GM23248 (cell line): Measurements from ENCODE around the gene MAML2. TPM values are rescaled to one million over a fixed set of nuclear protein-coding genes. Genes with fewer than 3 reads are reported as not detected.

ENCODE experiments used
- DNase-seq: peaks from one replicate; pipeline ENCODE4 v3.0.0-alpha.2; 2015
- H2AFZ ChIP-seq: fragments of 200-600 bp; sonication (generic); 2 replicates; pipeline ENCODE4 v1.6.1; 2016; ENCODE audit warnings: antibody characterized with exemption
- H3F3A ChIP-seq: fragments of 200-600 bp; sonication (generic); 2 replicates; pipeline ENCODE4 v1.6.1; 2016; ENCODE audit warnings: mild to moderate bottlenecking, antibody characterized with exemption, mixed run types; ENCODE audit not compliant: insufficient read depth
- H3K27ac ChIP-seq: fragments of 200-600 bp; sonication (generic); 2 replicates; pipeline ENCODE4 v1.5.1; 2016; ENCODE audit warnings: mild to moderate bottlenecking
- H3K27me3 ChIP-seq: fragments of 200-600 bp; sonication (generic); replicated peaks from 2 replicates; pipeline ENCODE4 v1.6.1; 2016; ENCODE audit warnings: mild to moderate bottlenecking; ENCODE audit not compliant: insufficient read depth
- H3K36me3 ChIP-seq: fragments of 200-600 bp; sonication (generic); 2 replicates; pipeline ENCODE4 v1.6.1; 2016; ENCODE audit warnings: low read depth, mild to moderate bottlenecking
- H3K4me1 ChIP-seq: fragments of 200-600 bp; sonication (generic); 2 replicates; pipeline ENCODE4 v1.6.1; 2016; ENCODE audit warnings: mild to moderate bottlenecking; ENCODE audit not compliant: insufficient read depth
- H3K4me2 ChIP-seq: fragments of 200-600 bp; sonication (generic); one replicate; pipeline ENCODE4 v1.6.1; 2016; ENCODE audit warnings: mild to moderate bottlenecking; ENCODE audit not compliant: unreplicated experiment
- H3K4me3 ChIP-seq: fragments of 200-600 bp; sonication (generic); 2 replicates; pipeline ENCODE4 v1.5.1; 2016; ENCODE audit warnings: mild to moderate bottlenecking
- H3K79me2 ChIP-seq: fragments of 200-600 bp; sonication (generic); 2 replicates; pipeline ENCODE4 v1.6.1; 2016; ENCODE audit warnings: mild to moderate bottlenecking; ENCODE audit not compliant: insufficient read depth
- H3K9ac ChIP-seq: fragments of 200-600 bp; sonication (generic); 2 replicates; pipeline ENCODE4 v1.6.1; 2016; ENCODE audit warnings: mild to moderate bottlenecking
- H3K9me2 ChIP-seq: fragments of 200-600 bp; sonication (generic); 2 replicates; pipeline ENCODE4 v1.6.1; 2016; ENCODE audit warnings: mixed run types, mild to moderate bottlenecking, moderate library complexity; ENCODE audit not compliant: insufficient read depth
- H3K9me3 ChIP-seq: fragments of 200-600 bp; sonication (generic); one replicate; pipeline ENCODE4 v1.6.1; 2017; ENCODE audit warnings: low read depth
- H4K20me1 ChIP-seq: fragments of 200-600 bp; sonication (generic); 2 replicates; pipeline ENCODE4 v1.6.0; 2016; ENCODE audit not compliant: insufficient read depth
- EZH2 ChIP-seq: fragments of 200-600 bp; sonication (generic); IDR thresholded peaks from 2 replicates; pipeline ENCODE4 v1.6.1; 2018; ENCODE audit warnings: antibody characterized with exemption, mild to moderate bottlenecking; ENCODE audit not compliant: insufficient read depth, poor library complexity, severe bottlenecking
- EZH2phosphoT487 ChIP-seq: fragments of 200-600 bp; sonication (generic); IDR thresholded peaks from 2 replicates; pipeline ENCODE4 v1.6.1; 2018; ENCODE audit warnings: antibody characterized with exemption, moderate library complexity, mild to moderate bottlenecking, low read depth; ENCODE audit not compliant: insufficient read depth
- WGBS, 2 experiments: methylation state at CpG; one replicate each; pipeline ENCODE4 v1.1.6; 2015 to 2017; ENCODE audit warnings: low lambda C conversion rate in 2 of 2, low coverage in 1 of 2; ENCODE audit errors: missing lambda C conversion rate in 2 of 2; 5-methylcytosine and 5-hydroxymethylcytosine counted together
- in situ Hi-C: fragments of 300-500 bp; cut with MboI; formaldehyde crosslinking; loops from 2 replicates; pipeline ENCODE4 v1.15.0; 2020
- polyA plus RNA-seq: library from polyadenylated mRNA; unstranded; fragments of >200 nt; fragmentation: Nextera tagmentation; extraction: Ambion mirVana; gene quantifications from 2 replicates; pipeline ENCODE4 v1.2.1, GENCODE V29; 2016
- total RNA-seq: library from RNA; depleted of rRNA; stranded (reverse); fragments of >200 nt; shearing (Covaris generic); gene quantifications from 2 replicates; pipeline ENCODE4 v1.2.3, GENCODE V29; 2014

The MAML2 gene
- total and polyA plus RNA-seq, 2 experiments from 2014 or later: 7.4 to 23.7 TPM

GRCh38 chr11:96329855-96330510 lies 13.0 kb downstream of the MAML2 start:
- no peak for DNase-seq
- in situ Hi-C loops: no loop called here
- H3K4me1 ChIP-seq: peaks cover 71% of the 10 kb centered on the region
- H3K4me2 ChIP-seq: peak overlapping the region; percentile 12
- H3K9ac ChIP-seq: no peak overlapping the region
- H3K27me3 ChIP-seq: no peaks in the 10 kb centered on the region
- no peaks in the 10 kb centered on the region for H4K20me1 ChIP-seq
- no peak for TF ChIP-seq EZH2
- WGBS, 2 experiments: 81 to 85% methylated on average over 3 of the region's 3 CpGs
- H3K9me2 ChIP-seq: no peaks in the 10 kb centered on the region
- H2AFZ ChIP-seq: no peak overlapping the region
- H3K79me2 ChIP-seq: peaks cover 100% of the 10 kb centered on the region
- peaks cover 55% of the 10 kb centered on the region for H3F3A ChIP-seq
- H3K36me3 ChIP-seq: peaks cover 4% of the 10 kb centered on the region; the same call in 1 of the 2 replicates
- H3K9me3 ChIP-seq: no peaks in the 10 kb centered on the region
- 0 out of 2 replicates have a peak overlapping the region, but pooled peaks have one; percentile 4 for H3K27ac ChIP-seq
- no peak overlapping the region for H3K4me3 ChIP-seq

- no peaks in the 10 kb centered on the region for H3K9me2 ChIP-seq
- no peak overlapping the region for H2AFZ ChIP-seq
- no peaks in the 10 kb centered on the region for H4K20me1 ChIP-seq
- no peak overlapping the region for H3K4me3 ChIP-seq
- TF ChIP-seq EZH2 (no peak), EZH2phosphoT487 (no peak)
- WGBS, 2 experiments: 100% methylated on average over 1 of the region's 1 CpG
- no peak for DNase-seq
- H3K79me2 ChIP-seq: peaks cover 98% of the 10 kb centered on the region
- no peak overlapping the region for H3K9ac ChIP-seq
- peak overlapping the region; percentile 4; the same call in 1 of the 2 replicates for H3K27ac ChIP-seq
- H3K4me2 ChIP-seq: no peak overlapping the region
- no peaks in the 10 kb centered on the region for H3K27me3 ChIP-seq
- no peaks in the 10 kb centered on the region for H3K9me3 ChIP-seq
- peaks cover 76% of the 10 kb centered on the region for H3K4me1 ChIP-seq
- in situ Hi-C loops: no loop called here
- peaks cover 54% of the 10 kb centered on the region for H3F3A ChIP-seq
- peaks cover under 1% of the 10 kb centered on the region; the same call in 1 of the 2 replicates for H3K36me3 ChIP-seq
Observed at GRCh38 chr11:96329419-96329818, 13.6 kb downstream of the MAML2 start.

- Histone ChIP-seq H3K4me2 (no peak overlapping the region), H3K9ac (no peak overlapping the region), H2AFZ (no peak overlapping the region), H3K4me1 (peaks cover 76% of the 10 kb centered on the region), H3K9me3 (no peaks in the 10 kb centered on the region), H3K9me2 (no peaks in the 10 kb centered on the region), H3K4me3 (no peak overlapping the region), H3K27ac (no peak overlapping the region), H3K36me3 (no peaks in the 10 kb centered on the region), H4K20me1 (no peaks in the 10 kb centered on the region), H3F3A (peaks cover 54% of the 10 kb centered on the region), H3K79me2 (peaks cover 98% of the 10 kb centered on the region), H3K27me3 (no peaks in the 10 kb centered on the region)
- WGBS, 2 experiments: 91 to 93% methylated on average over 8 of the region's 8 CpGs
- in situ Hi-C loops: no loop called here
- DNase-seq: no peak
- TF ChIP-seq EZH2: no peak
- TF ChIP-seq EZH2phosphoT487: no peak
Observed at GRCh38 chr11:96328395-96329010, 14.5 kb downstream of the MAML2 start.

- TF ChIP-seq EZH2 (no peak), EZH2phosphoT487 (no peak)
- peaks cover 98% of the 10 kb centered on the region for H3K79me2 ChIP-seq
- in situ Hi-C loops: no loop called here
- H3K9me3 ChIP-seq: no peaks in the 10 kb centered on the region
- 0 out of 2 replicates have a peak overlapping the region, but pooled peaks have one; percentile 3 for H3K27ac ChIP-seq
- H3K9ac ChIP-seq: no peak overlapping the region
- peaks cover 64% of the 10 kb centered on the region for H3K4me1 ChIP-seq
- 89 to 93% methylated on average over 7 of the region's 7 CpGs for WGBS, 2 experiments
- no peak overlapping the region for H3K4me3 ChIP-seq
- no peak overlapping the region for H3K4me2 ChIP-seq
- no peaks in the 10 kb centered on the region for H3K36me3 ChIP-seq
- H3K9me2 ChIP-seq: no peaks in the 10 kb centered on the region
- no peak for DNase-seq
- H2AFZ ChIP-seq: no peak overlapping the region
- H3F3A ChIP-seq: peaks cover 47% of the 10 kb centered on the region
- H3K27me3 ChIP-seq: no peaks in the 10 kb centered on the region
- no peaks in the 10 kb centered on the region for H4K20me1 ChIP-seq
Observed at GRCh38 chr11:96326959-96327358, 16.0 kb downstream of the MAML2 start.
